ENCODE measurements around the gene TGM5.

The TGM5 gene

GRCh38 chr15:43189296-43189695, 77.4 kb downstream of the TGM5 start:
- DNase-seq, result no peak

GRCh38 chr15:43187544-43188155, 79.1 kb downstream of the TGM5 start:
- DNase-seq, result peak; percentile 65

GRCh38 chr15:43186003-43186353, 80.8 kb downstream of the TGM5 start:
- DNase-seq, result no peak

GRCh38 chr15:43185157-43186002, 81.3 kb downstream of the TGM5 start, which contains the start of gene CCNDBP1:
Gene CCNDBP1 (plus strand): TSS chr15:43185403. CDS start chr15:43185499, 96 bp downstream.
- peak; percentile 94 for DNase-seq

GRCh38 chr15:43184407-43185124, 82.2 kb downstream of the TGM5 start:
- no peak for DNase-seq

GRCh38 chr15:43183270-43183669, 83.5 kb downstream of the TGM5 start:
- no peak for DNase-seq

Measured in suppressor macrophage treated with lipopolysaccharide for 4 hours (primary cell).